Body of pancreas (tissue), 4 donors: ENCODE measurements around the gene PDE4A. TPM values are rescaled to one million over a fixed set of nuclear protein-coding genes. Genes with fewer than 3 reads are reported as not detected.

ENCODE experiments used
- ATAC-seq: fragments of 150-250 bp; one replicate; pipeline ENCODE4 v1.9.1; 2016
- DNase-seq, 4 donors: peaks; one replicate each; pipeline ENCODE4 v3.0.0-alpha.2; 2019
- H3K27ac ChIP-seq, 4 donors: fragments of 200-600 bp; sonication (generic); 1 replicate in 3 of 4; 2 replicates in 1 of 4; pipeline versions ENCODE4 v1.5.1 to v1.6.1; 2016 to 2019; ENCODE audit warnings: mild to moderate bottlenecking in 1 of 4, mixed read lengths in 1 of 4, moderate library complexity in 1 of 4
- H3K27me3 ChIP-seq, 2 donors: fragments of 200-600 bp; sonication (generic); one replicate each; pipeline ENCODE4 v1.6.0; 2016; ENCODE audit warnings: mild to moderate bottlenecking in 1 of 2
- H3K36me3 ChIP-seq, 2 donors: fragments of 200-600 bp; sonication (generic); replicated peaks in 1 of 2; 2 replicates each; pipeline ENCODE4 v1.5.1; 2016; ENCODE audit warnings: low read depth in 2 of 2; ENCODE audit not compliant: insufficient read depth in 1 of 2
- H3K4me1 ChIP-seq: fragments of 200-600 bp; sonication (generic); one replicate; pipeline ENCODE4 v1.6.0; 2016
- H3K4me3 ChIP-seq, 2 donors: fragments of 200-600 bp; sonication (generic); 1 replicate in 1 of 2; 2 replicates in 1 of 2; pipeline ENCODE4 v1.5.1; 2016 to 2019
- H3K9me3 ChIP-seq, 3 donors: fragments of 200-600 bp; sonication (generic); 1 replicate in 2 of 3; 2 replicates in 1 of 3; pipeline ENCODE4 v1.5.1; 2016
- CTCF ChIP-seq, 7 experiments: fragments of 450-650 bp in 4 of 7; fragments of 200-600 bp in 3 of 7; sonication (generic) in 3 of 7; IDR thresholded peaks; one replicate each; pipeline ENCODE4 v1.5.1; 2016 to 2019; ENCODE audit warnings: antibody characterized with exemption in 7 of 7
- POLR2A ChIP-seq, 3 donors: fragments of 450-650 bp; IDR thresholded peaks; one replicate each; pipeline ENCODE4 v1.6.1; 2016; ENCODE audit warnings: antibody characterized with exemption in 3 of 3, mild to moderate bottlenecking in 2 of 3
- WGBS, 2 donors: methylation state at CpG; one replicate each; pipeline ENCODE4 v1.1.5; 2017; 5-methylcytosine and 5-hydroxymethylcytosine counted together
- intact Hi-C: fragments of 100-400 bp; cut with DNase I; formaldehyde crosslinking; loops from one replicate; pipeline ENCODE4 v1.15.1; 2023
- total RNA-seq, 2 donors: library from RNA; depleted of rRNA; stranded (reverse); fragments of >200 nt; gene quantifications; one replicate each; pipeline ENCODE4 v1.1.0, GENCODE V29; 2016

The PDE4A gene
- total RNA-seq, 2 donors from 2014 or later, result 8.8 to 17.1 TPM

GRCh38 chr19:10503002-10503789, 82.9 kb downstream of the PDE4A start, which contains the start of gene KEAP1:
TSS of gene KEAP1 (minus strand) at chr19:10503356. CDS start at chr19:10500033, 3,323 bp downstream.
- peak; percentile 28 to 58 (median 52) for DNase-seq
- Histone ChIP-seq H3K27me3 (no peaks in the 10 kb centered on the region), H3K36me3 (peaks cover 2 to 3% of the 10 kb centered on the region in 2 donors), H3K9me3 (no peaks in the 10 kb centered on the region), H3K4me1 (peaks cover 45% of the 10 kb centered on the region), H3K27ac (peak within 1 kb of the TSS; percentile 95 to 99 (median 98)), H3K4me3 (peak within 1 kb of the TSS; percentile 72 to 73)
- TF ChIP-seq CTCF (IDR thresholded peaks at IDR 0.05) (peak in 1 of 7 experiments; percentile 3), POLR2A (IDR thresholded peaks at IDR 0.05) (peak in 1 of 3 donors; percentile 6)
- peak; percentile 28 for ATAC-seq
- intact Hi-C loops, result no loop called here
- 3 to 7% methylated on average over 30 to 59 of the region's 73 CpGs for WGBS, 2 donors

- intact Hi-C loops, result no loop called here
- peak; percentile 75 to 88 (median 83) for TF ChIP-seq CTCF (IDR thresholded peaks at IDR 0.05)
- TF ChIP-seq POLR2A (IDR thresholded peaks at IDR 0.05), result no peak
- ATAC-seq (no peak), DNase-seq (peak; percentile 85 to 90 (median 86))
- no peaks in the 10 kb centered on the region for H3K9me3 ChIP-seq
- no peak overlapping the region for H3K4me3 ChIP-seq
- WGBS, 2 donors, result 23 to 26% methylated on average over 17 of the region's 17 CpGs
- H3K36me3 ChIP-seq, result no peaks in the 10 kb centered on the region
- H3K4me1 ChIP-seq, result peaks cover 28% of the 10 kb centered on the region
- H3K27ac ChIP-seq, result peak overlapping the region in 1 of 4 donors; percentile 46
- no peaks in the 10 kb centered on the region for H3K27me3 ChIP-seq
Measured at GRCh38 chr19:10505583-10506229, 85.4 kb downstream of the PDE4A start.

- H3K27ac ChIP-seq, result no peak overlapping the region
- no peak for TF ChIP-seq CTCF (IDR thresholded peaks at IDR 0.05)
- TF ChIP-seq POLR2A (IDR thresholded peaks at IDR 0.05), result no peak
- intact Hi-C loops, result no loop called here
- H3K27me3 ChIP-seq, result no peaks in the 10 kb centered on the region
- no peak overlapping the region for H3K4me3 ChIP-seq
- H3K4me1 ChIP-seq, result peaks cover 16% of the 10 kb centered on the region
- ATAC-seq, result no peak
- H3K36me3 ChIP-seq, result no peaks in the 10 kb centered on the region
- no peaks in the 10 kb centered on the region for H3K9me3 ChIP-seq
- DNase-seq, result no peak
- WGBS, 2 donors, result 82 to 84% methylated on average over 16 of the region's 16 CpGs
Measured at GRCh38 chr19:10508036-10508435, 87.7 kb downstream of the PDE4A start.

DNA sequence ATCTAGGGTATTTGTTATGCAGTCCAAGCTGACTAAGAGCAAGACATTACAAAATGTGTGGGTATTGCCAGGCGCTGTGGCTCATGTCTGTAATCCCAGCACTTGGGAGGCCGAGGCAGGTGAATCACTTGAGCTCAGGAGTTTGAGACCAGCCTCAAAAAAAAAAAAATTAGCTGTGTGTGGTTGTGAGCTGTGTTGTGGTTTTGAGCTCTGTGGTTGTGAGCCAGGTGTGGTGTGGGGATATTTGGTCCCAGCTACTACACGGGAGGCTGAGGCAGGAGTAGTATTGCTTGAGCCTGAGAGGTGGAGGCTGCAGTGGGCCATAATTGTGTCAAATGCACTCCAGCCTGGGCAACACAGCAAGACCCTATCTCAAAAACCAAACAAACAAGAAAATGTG, 88.4 kb downstream of the PDE4A start:
- H3K27ac ChIP-seq, result no peak overlapping the region
- H3K9me3 ChIP-seq, result no peaks in the 10 kb centered on the region
- intact Hi-C loops, result no loop called here
- no peak for ATAC-seq
- WGBS, 2 donors, result 80 to 92% methylated on average over 3 of the region's 3 CpGs
- DNase-seq, result no peak
- no peak for TF ChIP-seq POLR2A (IDR thresholded peaks at IDR 0.05)
- TF ChIP-seq CTCF (IDR thresholded peaks at IDR 0.05), result no peak
- peaks cover 10% of the 10 kb centered on the region for H3K4me1 ChIP-seq
- H3K27me3 ChIP-seq, result no peaks in the 10 kb centered on the region
- H3K36me3 ChIP-seq, result no peaks in the 10 kb centered on the region
- no peak overlapping the region for H3K4me3 ChIP-seq
